Hematopoietic multipotent progenitor cell treated with erythropoietin and hydrocortisone succinate and interleukin-3 and kit ligand, for 17 days (in vitro differentiated cells): ENCODE data around the gene HECTD2.
"Not testable (repeated sequence)": the region's sequence is repeated elsewhere in the genome, so short reads cannot be mapped to it uniquely, and the experiment has no call there.

Experiments used
- DNase-seq: peaks from one replicate; pipeline ENCODE4 v3.0.0-alpha.2; 2015; ENCODE audit warnings: low spot score

The HECTD2 gene

DNA sequence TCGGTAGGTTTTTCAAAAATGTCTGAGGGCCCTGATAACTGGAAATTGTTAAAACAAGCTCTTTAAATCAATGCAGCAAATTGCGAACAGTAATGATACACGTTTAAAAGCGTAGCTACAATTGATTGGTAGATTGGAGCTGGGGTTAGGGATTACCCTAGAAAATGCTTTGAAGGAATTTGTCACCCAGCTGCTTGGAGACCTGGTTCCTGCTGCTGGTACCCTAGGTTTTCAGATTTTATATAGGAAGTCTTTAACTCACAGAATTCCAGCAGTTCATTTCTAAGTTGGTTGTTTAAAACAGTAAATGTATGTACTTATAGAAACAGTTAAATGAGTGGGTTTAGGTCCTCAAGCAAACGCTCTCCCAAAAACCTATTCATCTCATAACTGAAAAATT is 1.5 kb downstream of the HECTD2 start:
- DNase-seq = no peak

GRCh38 chr10:91412354-91413087 is 2.4 kb downstream of the HECTD2 start:
- DNase-seq = no peak

GRCh38 chr10:91415816-91416215 is 5.7 kb downstream of the HECTD2 start:
- no peak for DNase-seq

GRCh38 chr10:91416339-91416855 is 6.3 kb downstream of the HECTD2 start:
- DNase-seq = no peak

DNA sequence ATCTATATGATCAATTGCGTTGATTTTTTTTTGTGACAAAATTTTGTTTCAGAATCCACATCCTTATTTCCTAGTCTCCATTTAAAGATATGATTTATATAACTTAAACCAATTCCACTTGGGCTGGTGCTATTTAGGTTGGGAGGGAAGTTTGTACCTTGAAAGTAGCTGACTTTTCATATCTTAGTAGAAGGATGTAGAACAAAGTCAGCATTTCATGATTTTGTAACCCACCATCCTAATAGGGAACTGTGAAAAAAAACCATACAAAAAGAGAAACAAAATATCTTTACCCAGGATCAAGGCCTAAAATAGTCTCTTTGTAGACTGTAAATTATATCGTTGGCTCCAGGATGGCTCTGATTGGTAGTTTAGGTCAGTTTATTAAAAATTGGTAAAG is 8.3 kb downstream of the HECTD2 start:
- no peak for DNase-seq

- DNase-seq = no peak
Observed at GRCh38 chr10:91420868-91421267, 10.7 kb downstream of the HECTD2 start.

- DNase-seq = no peak
Observed at GRCh38 chr10:91422915-91423314, 12.8 kb downstream of the HECTD2 start.

DNA sequence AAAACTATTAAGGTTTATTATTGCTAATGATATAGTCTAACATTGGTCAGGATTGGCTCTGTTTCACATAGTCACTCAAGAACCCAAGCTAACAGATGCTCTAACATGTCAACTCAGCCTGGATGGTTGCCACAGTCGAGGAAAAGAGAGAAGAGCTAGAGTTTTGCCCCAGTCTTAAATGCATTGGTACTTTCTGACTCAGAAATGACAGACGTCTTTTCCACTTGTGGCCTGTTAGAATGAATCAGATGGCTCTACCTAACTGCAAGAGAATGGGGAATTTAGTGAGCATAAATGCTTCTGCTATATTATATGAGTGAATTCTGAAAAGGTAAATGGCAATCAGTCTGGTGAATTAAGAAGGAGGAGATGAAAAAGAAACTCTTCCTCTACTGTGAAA is 13.9 kb downstream of the HECTD2 start:
- DNase-seq = no peak

- DNase-seq = no peak
Observed at GRCh38 chr10:91432175-91432574, 22.0 kb downstream of the HECTD2 start.

GRCh38 chr10:91433620-91434019 is 23.5 kb downstream of the HECTD2 start:
- no peak for DNase-seq

GRCh38 chr10:91434041-91434440 is 23.9 kb downstream of the HECTD2 start:
- no peak for DNase-seq

GRCh38 chr10:91435241-91435640 is 25.1 kb downstream of the HECTD2 start:
- DNase-seq = no peak

DNA sequence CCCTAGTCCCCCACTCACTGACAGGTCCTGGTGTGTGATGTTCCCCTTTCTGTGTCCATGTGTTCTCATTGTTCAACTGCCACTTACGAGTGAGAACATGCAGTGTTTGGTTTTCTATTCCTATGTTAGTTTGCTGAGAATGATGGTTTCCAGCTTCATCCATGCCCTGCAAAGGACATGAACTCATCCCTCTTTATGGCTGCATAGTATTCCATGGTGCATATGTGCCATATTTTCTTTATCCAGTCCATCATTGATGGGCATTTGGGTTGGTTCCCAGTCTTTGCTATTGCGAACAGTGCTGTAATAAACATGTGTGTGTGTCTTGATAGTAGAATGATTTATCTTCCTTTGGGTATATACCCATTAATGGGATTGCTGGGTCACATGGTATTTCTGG is 28.1 kb downstream of the HECTD2 start:
- not testable (repeated sequence) for DNase-seq

GRCh38 chr10:91444211-91445182 is 34.4 kb downstream of the HECTD2 start:
- DNase-seq = no peak

- no peak for DNase-seq
Observed at GRCh38 chr10:91452063-91452462, 41.9 kb downstream of the HECTD2 start.

- DNase-seq = no peak
Observed at GRCh38 chr10:91453535-91453934, 43.4 kb downstream of the HECTD2 start.

- DNase-seq = not testable (repeated sequence)
Observed at GRCh38 chr10:91455135-91455534, 45.0 kb downstream of the HECTD2 start.

GRCh38 chr10:91460681-91461080 is 50.5 kb downstream of the HECTD2 start:
- DNase-seq = no peak

DNA sequence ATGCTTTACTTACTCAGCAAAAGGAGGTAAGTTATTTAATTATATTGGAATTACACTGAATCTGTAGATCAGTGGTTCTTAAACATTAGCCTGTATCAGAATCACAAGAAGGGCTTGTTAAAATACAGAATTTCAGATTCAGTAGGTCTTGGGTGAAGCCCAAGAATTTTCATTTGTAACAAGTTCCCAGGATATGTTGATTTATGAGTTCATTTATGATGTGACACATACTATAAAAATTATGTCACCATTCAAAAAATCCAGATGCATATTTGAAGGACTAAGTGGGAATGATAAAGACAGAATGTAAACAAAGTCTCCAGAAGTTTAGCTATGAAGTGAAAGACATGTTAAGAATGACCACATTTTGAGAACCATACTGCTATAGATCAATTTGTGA is 52.3 kb downstream of the HECTD2 start:
- no peak for DNase-seq

DNA sequence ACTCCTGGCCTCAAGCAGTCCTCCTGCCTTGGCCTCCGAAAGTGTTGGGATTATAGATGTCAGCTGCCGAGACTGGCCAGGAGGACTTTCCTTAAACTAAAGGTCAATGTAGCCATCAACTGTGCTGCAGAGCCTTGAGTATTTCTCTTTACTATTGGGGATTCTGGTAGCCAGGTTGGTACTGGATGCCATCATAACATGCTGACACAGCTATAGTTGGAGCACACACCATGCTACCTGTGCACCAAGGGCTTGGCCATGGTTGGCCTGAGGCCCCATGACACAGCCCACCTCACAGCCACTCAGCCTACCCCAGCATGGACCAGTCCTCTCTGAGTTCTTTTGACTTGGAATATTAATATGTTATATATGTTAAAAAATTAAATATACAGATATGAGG is 54.4 kb downstream of the HECTD2 start:
- DNase-seq = no peak

DNA sequence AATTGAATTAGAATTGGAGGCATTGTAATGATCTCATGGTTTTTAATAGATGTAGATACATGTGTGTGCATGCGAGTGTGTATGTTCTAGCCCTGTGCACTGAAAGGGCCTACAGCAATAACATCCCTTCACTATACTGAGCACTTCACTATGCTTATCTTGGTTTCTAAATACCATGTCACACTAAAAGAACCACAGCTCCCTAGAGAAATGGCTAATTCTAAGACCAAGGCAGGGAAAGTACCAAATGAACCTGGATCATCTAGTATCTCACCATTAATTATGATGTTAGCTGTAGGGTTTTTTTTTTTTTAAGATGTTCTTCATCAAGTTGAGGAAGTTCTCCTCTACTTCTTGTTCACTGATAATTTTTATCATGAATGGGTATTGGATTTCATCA is 55.1 kb downstream of the HECTD2 start:
- DNase-seq = no peak

DNA sequence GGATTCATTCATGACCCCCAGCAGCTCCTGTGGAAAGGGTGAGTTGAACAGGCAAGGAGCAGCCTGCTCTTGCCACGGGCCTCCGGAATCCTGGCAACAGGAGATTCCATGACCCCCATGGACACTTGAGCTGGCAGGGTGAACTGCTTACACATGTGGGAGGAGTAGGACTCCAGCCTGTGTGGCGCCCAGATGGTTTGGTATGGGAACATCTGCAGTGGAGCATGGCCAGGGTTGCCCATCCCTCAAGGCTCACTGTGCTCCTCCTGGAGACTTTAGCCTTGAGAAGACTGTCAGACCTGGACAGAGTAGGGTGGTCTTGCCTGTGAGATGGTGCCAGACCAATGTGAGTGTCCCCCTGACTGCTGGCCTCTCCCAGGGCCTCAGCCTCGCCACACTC is 57.0 kb downstream of the HECTD2 start:
- DNase-seq = no peak

GRCh38 chr10:91471602-91472001 is 61.5 kb downstream of the HECTD2 start:
- DNase-seq = no peak
